NCI-H1092 treated with DMSO at 0.1 percent for 48 hours (cell line): ENCODE measurements around the gene GGPS1.
"Not testable (repeated sequence)": the region's sequence is repeated elsewhere in the genome, so short reads cannot be mapped to it uniquely, and the experiment has no call there.

Source experiments
- DNase-seq: peaks from one replicate; lab custom pipeline; 2025; lab: John Stamatoyannopoulos, UW

Gene GGPS1

GRCh38 chr1:235328271-235329138 is at the start of gene GGPS1:
GGPS1 (plus strand) TSS chr1:235328570; CDS start chr1:235335265, 6,695 bp downstream.
- peak; percentile 100 for DNase-seq

GRCh38 chr1:235278915-235279292 is 49.5 kb upstream of the GGPS1 start:
- DNase-seq = no peak

GRCh38 chr1:235279694-235280093 is 48.7 kb upstream of the GGPS1 start:
- DNase-seq = no peak

GRCh38 chr1:235280467-235280866 is 47.9 kb upstream of the GGPS1 start:
- no peak for DNase-seq

- not testable (repeated sequence) for DNase-seq
Observed at GRCh38 chr1:235283636-235284035, 44.7 kb upstream of the GGPS1 start.

GRCh38 chr1:235284231-235284769 is 44.1 kb upstream of the GGPS1 start:
- no peak for DNase-seq

- no peak for DNase-seq
Observed at GRCh38 chr1:235286667-235287066, 41.7 kb upstream of the GGPS1 start.

- DNase-seq = no peak
Observed at GRCh38 chr1:235287208-235287882, 41.0 kb upstream of the GGPS1 start.

- no peak for DNase-seq
Observed at GRCh38 chr1:235289859-235290739, 38.3 kb upstream of the GGPS1 start.

- DNase-seq = no peak
Observed at GRCh38 chr1:235290740-235291502, 37.4 kb upstream of the GGPS1 start.

GRCh38 chr1:235291599-235292091 is 36.7 kb upstream of the GGPS1 start:
- no peak for DNase-seq

- no peak for DNase-seq
Observed at GRCh38 chr1:235292790-235293189, 35.6 kb upstream of the GGPS1 start.

- DNase-seq = no peak
Observed at GRCh38 chr1:235293322-235293942, 34.9 kb upstream of the GGPS1 start.

GRCh38 chr1:235295902-235296350 is 32.4 kb upstream of the GGPS1 start:
- no peak for DNase-seq

GRCh38 chr1:235296729-235297128 is 31.6 kb upstream of the GGPS1 start:
- no peak for DNase-seq

- no peak for DNase-seq
Observed at GRCh38 chr1:235297579-235297978, 30.8 kb upstream of the GGPS1 start.

GRCh38 chr1:235298758-235299157 is 29.6 kb upstream of the GGPS1 start:
- DNase-seq = no peak

- no peak for DNase-seq
Observed at GRCh38 chr1:235299169-235299858, 29.1 kb upstream of the GGPS1 start.

- DNase-seq = no peak
Observed at GRCh38 chr1:235302143-235302542, 26.2 kb upstream of the GGPS1 start.
